ENCODE data around the gene MCCC1.
"Not testable (repeated sequence)": the region's sequence is repeated elsewhere in the genome, so short reads cannot be mapped to it uniquely, and the experiment has no call there.

Gene MCCC1

GRCh38 chr3:183103950-183104349 is 4.7 kb upstream of the MCCC1 start:
- not testable (repeated sequence) for DNase-seq

- not testable (repeated sequence) for DNase-seq
These were observed 1.7 kb upstream of the MCCC1 start for GRCh38 chr3:183101040-183101439.

GRCh38 chr3:183100376-183100775 is 1.1 kb upstream of the MCCC1 start:
- DNase-seq = no peak

GRCh38 chr3:183099838-183100204 is 525 bp upstream of the MCCC1 start:
- no peak for DNase-seq

GRCh38 chr3:183098536-183099025 is 715 bp downstream of the MCCC1 start:
- peak in 1 of 56 donors; percentile 59 for DNase-seq

- no peak for DNase-seq
These were observed 4.6 kb downstream of the MCCC1 start for GRCh38 chr3:183094711-183095110.

GRCh38 chr3:183092256-183092655 is 7.0 kb downstream of the MCCC1 start:
- no peak for DNase-seq

- DNase-seq = no peak
These were observed 12.1 kb downstream of the MCCC1 start for GRCh38 chr3:183087184-183087583.

- DNase-seq = no peak
These were observed 13.5 kb downstream of the MCCC1 start for GRCh38 chr3:183085634-183086390.

- no peak for DNase-seq
These were observed 16.9 kb downstream of the MCCC1 start for GRCh38 chr3:183082355-183082915.

GRCh38 chr3:183081459-183082183 is 17.7 kb downstream of the MCCC1 start:
- DNase-seq = no peak

- no peak for DNase-seq
These were observed 18.7 kb downstream of the MCCC1 start for GRCh38 chr3:183080628-183081027.

GRCh38 chr3:183074881-183075280 is 24.4 kb downstream of the MCCC1 start:
- DNase-seq = no peak

GRCh38 chr3:183074261-183074660 is 25.0 kb downstream of the MCCC1 start:
- DNase-seq = no peak

- peak in 4 of 56 donors; percentile 3 to 39 (median 6) for DNase-seq
These were observed 25.5 kb downstream of the MCCC1 start for GRCh38 chr3:183073839-183074238.

GRCh38 chr3:183070892-183071291 is 28.4 kb downstream of the MCCC1 start:
- no peak for DNase-seq

- DNase-seq = no peak
These were observed 30.2 kb downstream of the MCCC1 start for GRCh38 chr3:183069086-183069485.

- DNase-seq = not testable (repeated sequence)
These were observed 32.4 kb downstream of the MCCC1 start for GRCh38 chr3:183066891-183067290.

- DNase-seq = no peak
These were observed 34.8 kb downstream of the MCCC1 start for GRCh38 chr3:183064475-183064874.

- DNase-seq = no peak
These were observed 37.7 kb downstream of the MCCC1 start for GRCh38 chr3:183061391-183062172.

- no peak for DNase-seq
These were observed 40.9 kb downstream of the MCCC1 start for GRCh38 chr3:183058351-183058750.

- no peak for DNase-seq
These were observed 48.6 kb downstream of the MCCC1 start for GRCh38 chr3:183050706-183051105.
